Lower leg skin (tissue), 4 donors: ENCODE measurements around the gene SPINDOC. TPM values are rescaled to one million over a fixed set of nuclear protein-coding genes. Genes with fewer than 3 reads are reported as not detected.
A peak's percentile ranks its signal among the peaks of the same experiment; 100 is the strongest.

Experiments used
- DNase-seq, 2 donors: peaks; one replicate each; pipeline ENCODE4 v3.0.0-alpha.2; 2019; ENCODE audit warnings: low spot score in 2 of 2
- H3K4me3 ChIP-seq: fragments of 200-600 bp; sonication (generic); 2 replicates; pipeline ENCODE4 v1.5.1; 2017; ENCODE audit warnings: mild to moderate bottlenecking, low read depth; ENCODE audit not compliant: poor library complexity, severe bottlenecking
- CTCF ChIP-seq, 3 donors: fragments of 450-650 bp; IDR thresholded peaks; one replicate each; pipeline ENCODE4 v1.5.1; 2016; ENCODE audit warnings: antibody characterized with exemption in 3 of 3, mild to moderate bottlenecking in 3 of 3, moderate library complexity in 2 of 3
- POLR2A ChIP-seq, 2 donors: fragments of 450-650 bp; IDR thresholded peaks; one replicate each; pipeline ENCODE4 v1.6.1; 2016 to 2017; ENCODE audit warnings: antibody characterized with exemption in 2 of 2, mild to moderate bottlenecking in 1 of 2, moderate library complexity in 1 of 2
- WGBS, 2 donors: methylation state at CpG; one replicate each; pipeline ENCODE4 v1.1.5; 2018; 5-methylcytosine and 5-hydroxymethylcytosine counted together
- intact Hi-C: fragments of 100-400 bp; cut with DNase I; formaldehyde crosslinking; loops from one replicate; pipeline ENCODE4 v1.15.0; 2023; ENCODE audit warnings: low total_unique reads
- total RNA-seq, 4 donors: library from RNA; depleted of rRNA; stranded (reverse); fragments of >200 nt; gene quantifications; one replicate each; pipeline ENCODE4 v1.1.0, GENCODE V29; 2016

Gene SPINDOC, protein sequence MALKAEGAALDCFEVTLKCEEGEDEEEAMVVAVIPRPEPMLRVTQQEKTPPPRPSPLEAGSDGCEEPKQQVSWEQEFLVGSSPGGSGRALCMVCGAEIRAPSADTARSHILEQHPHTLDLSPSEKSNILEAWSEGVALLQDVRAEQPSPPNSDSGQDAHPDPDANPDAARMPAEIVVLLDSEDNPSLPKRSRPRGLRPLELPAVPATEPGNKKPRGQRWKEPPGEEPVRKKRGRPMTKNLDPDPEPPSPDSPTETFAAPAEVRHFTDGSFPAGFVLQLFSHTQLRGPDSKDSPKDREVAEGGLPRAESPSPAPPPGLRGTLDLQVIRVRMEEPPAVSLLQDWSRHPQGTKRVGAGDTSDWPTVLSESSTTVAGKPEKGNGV
- total RNA-seq = 1 to 10 TPM; 5.1 to 8.3 (median 6.0) TPM

DNA sequence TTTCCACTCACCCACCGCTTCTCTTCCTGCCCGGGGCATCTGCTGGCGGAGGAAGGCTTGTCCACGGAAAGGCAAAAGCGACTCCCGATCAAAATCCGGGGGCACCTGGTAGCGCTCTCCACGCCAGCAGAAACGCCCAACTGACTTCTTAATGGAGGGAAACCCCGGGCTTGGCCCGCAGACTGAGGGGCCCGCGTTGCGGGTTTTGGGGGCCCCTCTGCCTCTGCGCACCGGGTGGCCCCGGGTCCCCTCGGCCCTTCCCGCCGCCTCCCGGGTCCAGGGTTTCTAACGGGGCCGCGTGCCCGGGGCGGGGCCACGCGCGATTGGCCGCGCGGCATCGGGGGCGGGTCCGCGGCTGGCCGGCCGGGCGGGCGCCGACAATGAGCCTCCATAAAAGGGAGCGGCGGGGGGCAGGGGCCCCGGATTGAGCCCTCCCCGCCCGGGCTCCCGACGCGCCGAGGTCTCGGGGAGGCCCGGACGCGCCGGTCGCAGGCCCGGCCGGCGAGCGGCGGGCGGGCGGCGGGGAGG is at the start of gene SPINDOC:
TSS of gene SPINDOC (plus strand) at position 422 of the 528 bp plus-strand sequence. CDS start 231 bp downstream, outside the sequence.
- DNase-seq = peak; percentile 35 to 93
- intact Hi-C loops = no loop called here
- TF ChIP-seq CTCF (IDR thresholded peaks at IDR 0.05) (no peak), POLR2A (IDR thresholded peaks at IDR 0.05) (no peak)
- 0 to 1% methylated on average over 13 to 30 of the region's 65 CpGs for WGBS, 2 donors
- peak within 1 kb of the TSS; percentile 59 for H3K4me3 ChIP-seq

- no peak for TF ChIP-seq CTCF (IDR thresholded peaks at IDR 0.05)
- TF ChIP-seq POLR2A (IDR thresholded peaks at IDR 0.05) = no peak
- intact Hi-C loops = loop anchor here (10.0 kb wide), 1 partner anchor 181 kb away; no protein-coding TSS in a partner anchor
- DNase-seq = peak in 1 of 2 donors; percentile 74
Measured at GRCh38 chr11:63763496-63764339, 49.5 kb upstream of the SPINDOC start.

GRCh38 chr11:63764340-63764678 is 48.9 kb upstream of the SPINDOC start:
- intact Hi-C loops = loop anchor here (10.0 kb wide), 1 partner anchor 180 kb away; no protein-coding TSS in a partner anchor
- H3K4me3 ChIP-seq = no peak overlapping the region
- 83 to 86% methylated on average over 14 to 18 of the region's 23 CpGs for WGBS, 2 donors
- DNase-seq = no peak
- TF ChIP-seq CTCF (IDR thresholded peaks at IDR 0.05) = no peak

More at GRCh38 chr11:63763496-63764339, 49.5 kb upstream of the SPINDOC start:
- no peak overlapping the region for H3K4me3 ChIP-seq
- WGBS, 2 donors = 69 to 73% methylated on average over 78 to 81 of the region's 82 CpGs

DNA sequence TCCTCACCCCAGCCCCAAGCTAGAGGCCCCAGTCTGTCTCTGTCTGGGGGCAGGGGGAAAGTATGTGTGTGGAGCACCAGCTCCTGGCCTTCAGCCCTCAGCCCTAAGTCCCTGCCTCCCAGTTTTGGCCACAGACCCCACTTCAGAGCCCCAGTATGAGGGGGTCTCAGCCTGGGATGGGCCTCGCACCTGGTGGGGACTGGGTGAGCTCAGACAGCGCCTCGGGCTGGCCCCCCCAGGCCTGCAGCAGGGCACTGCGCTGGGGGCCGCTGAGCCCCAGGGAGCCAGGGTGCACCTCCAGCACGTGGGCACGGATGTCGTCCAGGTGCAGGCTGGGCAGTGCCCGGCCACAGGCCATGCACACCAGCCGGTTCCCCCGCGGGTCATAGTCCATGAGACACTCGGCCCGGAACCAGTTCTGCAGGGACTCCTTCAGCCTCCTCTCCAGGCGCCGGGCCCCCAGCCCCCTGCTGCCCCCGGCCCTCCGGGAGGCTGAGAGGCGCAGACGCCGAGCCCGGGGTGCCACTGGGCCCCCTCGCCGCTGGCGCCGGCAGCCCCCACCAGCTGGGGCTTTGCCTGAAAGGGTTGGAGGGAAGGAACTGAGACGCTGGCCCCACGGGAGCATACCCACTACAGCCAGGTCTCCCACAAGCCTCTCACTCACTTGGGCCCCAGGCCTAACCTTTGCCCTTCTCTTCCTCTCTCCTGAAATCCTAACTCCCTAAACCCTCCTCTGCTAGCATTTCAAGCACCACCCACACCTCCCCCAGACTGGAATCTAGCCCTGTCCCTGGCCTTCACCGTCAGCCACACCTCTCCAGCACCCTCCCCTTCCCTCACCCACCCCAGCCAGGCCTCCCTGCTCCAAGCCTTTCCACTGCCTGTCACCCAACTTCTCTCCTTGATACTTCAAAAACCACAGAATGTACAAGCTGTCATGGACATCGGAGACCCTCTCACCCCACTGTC is 48.3 kb upstream of the SPINDOC start:
- TF ChIP-seq CTCF (IDR thresholded peaks at IDR 0.05) (no peak), POLR2A (IDR thresholded peaks at IDR 0.05) (no peak)
- no peak overlapping the region for H3K4me3 ChIP-seq
- peak in 1 of 2 donors; percentile 80 for DNase-seq
- WGBS, 2 donors = 82 to 85% methylated on average over 11 to 30 of the region's 30 CpGs
- intact Hi-C loops = loop anchor here (10.0 kb wide), 1 partner anchor 180 kb away; no protein-coding TSS in a partner anchor
